CD4-positive, alpha-beta T cell treated with Interleukin-4 for 4 hours (primary cell): ENCODE data around the gene SVIL.

Experiments used
- DNase-seq: peaks from one replicate; pipeline ENCODE4 v3.0.0-alpha.2; 2020

Gene SVIL

GRCh38 chr10:29634764-29635625 is at the start of gene SVIL:
TSS of gene SVIL (minus strand) at chr10:29634971. CDS start at chr10:29555058, 79,913 bp downstream.
- DNase-seq, result no peak

- peak; percentile 83 for DNase-seq
These were observed 47.1 kb upstream of the SVIL start for GRCh38 chr10:29681676-29682448.

- no peak for DNase-seq
These were observed 45.3 kb upstream of the SVIL start for GRCh38 chr10:29680091-29680490.

GRCh38 chr10:29676732-29677131 is 42.0 kb upstream of the SVIL start:
- no peak for DNase-seq

- DNase-seq, result no peak
These were observed 41.2 kb upstream of the SVIL start for GRCh38 chr10:29675984-29676383.

- no peak for DNase-seq
These were observed 37.2 kb upstream of the SVIL start for GRCh38 chr10:29671968-29672367.

GRCh38 chr10:29671228-29671780 is 36.5 kb upstream of the SVIL start:
- no peak for DNase-seq

GRCh38 chr10:29670761-29671160 is 36.0 kb upstream of the SVIL start:
- DNase-seq, result no peak

- DNase-seq, result no peak
These were observed 34.4 kb upstream of the SVIL start for GRCh38 chr10:29669149-29669548.

- DNase-seq, result no peak
These were observed 33.9 kb upstream of the SVIL start for GRCh38 chr10:29668628-29669027.

GRCh38 chr10:29667191-29667590 is 32.4 kb upstream of the SVIL start:
- no peak for DNase-seq

- DNase-seq, result no peak
These were observed 31.4 kb upstream of the SVIL start for GRCh38 chr10:29666201-29666600.

- no peak for DNase-seq
These were observed 28.9 kb upstream of the SVIL start for GRCh38 chr10:29663718-29664117.

GRCh38 chr10:29658984-29659965 is 24.5 kb upstream of the SVIL start:
- peak; percentile 93 for DNase-seq

GRCh38 chr10:29657719-29658274 is 23.0 kb upstream of the SVIL start:
- peak; percentile 64 for DNase-seq

GRCh38 chr10:29656451-29656992 is 21.8 kb upstream of the SVIL start:
- DNase-seq, result no peak

GRCh38 chr10:29652192-29652591 is 17.4 kb upstream of the SVIL start:
- DNase-seq, result no peak

- DNase-seq, result no peak
These were observed 17.0 kb upstream of the SVIL start for GRCh38 chr10:29651767-29652166.

GRCh38 chr10:29650552-29650944 is 15.8 kb upstream of the SVIL start:
- DNase-seq, result no peak

- no peak for DNase-seq
These were observed 15.1 kb upstream of the SVIL start for GRCh38 chr10:29649561-29650551.

- no peak for DNase-seq
These were observed 14.2 kb upstream of the SVIL start for GRCh38 chr10:29648983-29649268.
